ENCODE measurements around the gene SOX10.

The SOX10 gene

GRCh38 chr22:37983860-37984791 lies at the start of gene SOX10:
TSS of gene SOX10 (minus strand) at chr22:37984555. CDS start at chr22:37983784, 771 bp downstream.
- DNase-seq, result no peak

- no peak for DNase-seq
Measured at GRCh38 chr22:38033522-38034277, 49.3 kb upstream of the SOX10 start.

- no peak for DNase-seq
Measured at GRCh38 chr22:38032681-38033521, 48.5 kb upstream of the SOX10 start.

- DNase-seq, result no peak
Measured at GRCh38 chr22:38031491-38031890, 47.1 kb upstream of the SOX10 start.

- DNase-seq, result no peak
Measured at GRCh38 chr22:38030311-38031133, 46.2 kb upstream of the SOX10 start.

GRCh38 chr22:38029901-38030300 lies 45.5 kb upstream of the SOX10 start:
- no peak for DNase-seq

- DNase-seq, result no peak
Measured at GRCh38 chr22:38029370-38029769, 45.0 kb upstream of the SOX10 start.

- DNase-seq, result no peak
Measured at GRCh38 chr22:38028344-38029130, 44.2 kb upstream of the SOX10 start.

- DNase-seq, result no peak
Measured at GRCh38 chr22:38027487-38027886, 43.1 kb upstream of the SOX10 start.

- DNase-seq, result no peak
Measured at GRCh38 chr22:38026130-38027111, 42.1 kb upstream of the SOX10 start.

GRCh38 chr22:38025514-38025913 lies 41.2 kb upstream of the SOX10 start:
- no peak for DNase-seq

GRCh38 chr22:38023045-38023444 lies 38.7 kb upstream of the SOX10 start:
- no peak for DNase-seq

GRCh38 chr22:38021206-38021605 lies 36.9 kb upstream of the SOX10 start:
- DNase-seq, result no peak

GRCh38 chr22:38018938-38019827 lies 34.8 kb upstream of the SOX10 start:
- no peak for DNase-seq

- DNase-seq, result no peak
Measured at GRCh38 chr22:38017939-38018885, 33.9 kb upstream of the SOX10 start.

- DNase-seq, result no peak
Measured at GRCh38 chr22:38017272-38017920, 33.0 kb upstream of the SOX10 start.
